DMS 273 (cell line): ENCODE results near the gene RNASE4.
A peak's percentile ranks its signal among the peaks of the same experiment; 100 is the strongest.

Experiments
- DNase-seq: peaks from one replicate; lab custom pipeline; 2025; ENCODE audit not compliant: unreplicated experiment; lab: John Stamatoyannopoulos, UW

The RNASE4 gene

DNA sequence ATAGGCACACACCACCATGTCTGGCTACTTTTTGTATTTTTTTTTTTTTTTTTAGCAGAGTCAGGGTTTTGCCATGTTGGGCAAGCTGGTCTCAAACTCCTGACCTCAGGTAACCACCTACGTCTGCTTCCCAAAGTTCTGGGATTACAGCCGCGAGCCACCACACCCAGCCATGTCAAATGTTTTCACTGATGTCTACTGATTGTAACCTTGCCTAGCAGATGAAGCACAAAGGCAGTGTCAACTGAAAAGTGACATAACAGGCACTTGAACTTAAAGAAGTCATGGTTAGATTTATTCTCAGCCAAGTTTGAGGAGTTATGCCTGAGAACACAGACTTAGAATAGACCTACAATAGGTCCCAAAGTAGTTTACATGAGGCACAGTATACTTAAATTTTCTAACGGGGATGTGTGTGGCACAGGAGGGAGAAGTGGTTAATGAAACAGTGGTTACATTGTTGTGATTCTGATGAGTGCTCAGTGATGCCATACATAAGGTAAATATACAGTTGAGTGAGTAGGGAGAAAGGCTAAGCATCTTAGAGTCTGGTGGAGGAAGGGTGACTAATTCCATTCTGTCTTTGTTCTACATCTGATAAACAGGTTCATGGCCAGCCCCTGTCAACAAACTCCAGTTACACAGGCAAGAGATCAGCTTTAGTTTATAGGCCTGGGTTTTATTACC, 12.6 kb upstream of the RNASE4 start:
- DNase-seq = no peak

DNA sequence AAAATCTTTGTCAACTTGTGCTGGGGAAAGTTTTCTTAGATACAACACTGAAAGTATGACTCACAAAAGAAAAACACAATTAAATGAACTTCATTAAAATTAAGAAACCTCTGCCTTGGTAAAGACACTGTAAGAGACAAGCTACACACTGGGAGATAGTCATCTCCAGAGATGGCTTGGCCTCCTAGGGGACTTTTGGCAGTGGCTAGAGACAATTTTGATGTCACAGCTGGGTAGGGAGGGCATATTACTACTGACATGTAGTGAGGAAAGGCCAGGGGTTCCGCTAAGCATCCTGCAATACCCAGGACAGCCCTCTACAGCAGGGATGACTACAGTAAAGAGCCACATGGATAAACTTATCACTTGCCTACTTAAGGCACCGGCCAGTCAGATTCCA, 8.7 kb upstream of the RNASE4 start:
- DNase-seq = no peak

DNA sequence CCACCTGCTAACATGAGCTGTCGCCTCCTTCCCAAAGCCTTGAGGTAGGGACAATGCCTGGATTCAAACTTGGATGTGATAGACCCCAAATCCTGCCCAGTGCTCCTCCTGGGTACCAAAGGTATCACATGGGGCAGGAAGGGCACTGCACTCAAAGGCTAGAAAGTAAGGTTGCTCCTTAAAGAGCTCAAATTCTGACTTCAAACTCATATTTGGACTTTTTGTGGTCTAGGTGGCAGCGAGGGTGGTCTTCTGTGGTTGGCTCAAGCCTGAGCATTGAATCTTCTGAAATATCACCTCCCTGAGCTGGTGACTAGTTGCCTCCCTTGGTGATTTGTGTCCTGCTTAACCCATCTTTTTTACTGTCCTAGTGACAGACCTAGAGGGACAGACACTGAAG, 8.3 kb upstream of the RNASE4 start:
- no peak for DNase-seq

GRCh38 chr14:20679907-20680306, 4.5 kb upstream of the RNASE4 start:
- peak; percentile 69 for DNase-seq

DNA sequence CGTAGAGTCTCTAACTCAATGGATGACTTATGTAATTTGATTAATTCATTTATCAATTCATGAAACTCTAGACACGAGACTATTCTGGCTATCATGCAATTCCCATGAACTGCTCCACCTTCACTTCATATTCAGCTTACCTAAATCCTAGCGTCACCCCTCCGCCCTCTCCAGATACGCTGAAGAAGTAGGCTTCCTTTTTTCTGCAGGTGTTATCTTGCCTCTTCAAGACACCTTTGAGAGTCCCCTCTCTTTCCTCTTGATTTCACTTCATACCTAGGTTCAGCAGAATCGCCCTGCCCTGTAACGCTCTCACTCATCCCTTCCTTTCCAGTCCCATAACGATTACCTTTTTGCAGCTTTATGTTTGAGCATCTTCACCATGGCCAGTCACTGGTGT, 4.0 kb upstream of the RNASE4 start:
- DNase-seq = no peak

DNA sequence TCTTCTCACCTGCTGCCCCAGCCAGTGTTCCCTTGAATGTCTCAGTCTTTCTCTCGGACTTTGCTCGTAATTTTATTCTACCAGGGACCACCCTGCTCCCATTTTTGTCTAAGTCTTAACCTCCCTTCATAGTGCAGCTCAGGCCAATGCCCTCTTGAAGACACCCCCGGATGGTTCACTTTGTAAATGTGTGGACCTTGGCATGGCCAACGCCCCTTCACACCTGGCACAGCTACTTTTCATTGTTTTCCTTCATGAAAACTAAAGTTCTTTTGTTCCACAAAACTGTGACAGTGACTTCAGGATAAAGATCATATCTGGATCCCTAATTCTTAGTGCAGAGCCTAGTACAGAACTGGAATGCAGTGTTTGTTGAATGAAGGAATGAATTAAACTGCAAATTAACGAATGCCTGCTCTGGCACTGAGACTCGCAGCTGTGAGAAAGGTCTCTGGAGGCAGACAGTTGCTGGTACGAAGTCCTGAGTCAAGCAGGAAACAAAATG, 3.5 kb upstream of the RNASE4 start:
- DNase-seq = peak; percentile 40

DNA sequence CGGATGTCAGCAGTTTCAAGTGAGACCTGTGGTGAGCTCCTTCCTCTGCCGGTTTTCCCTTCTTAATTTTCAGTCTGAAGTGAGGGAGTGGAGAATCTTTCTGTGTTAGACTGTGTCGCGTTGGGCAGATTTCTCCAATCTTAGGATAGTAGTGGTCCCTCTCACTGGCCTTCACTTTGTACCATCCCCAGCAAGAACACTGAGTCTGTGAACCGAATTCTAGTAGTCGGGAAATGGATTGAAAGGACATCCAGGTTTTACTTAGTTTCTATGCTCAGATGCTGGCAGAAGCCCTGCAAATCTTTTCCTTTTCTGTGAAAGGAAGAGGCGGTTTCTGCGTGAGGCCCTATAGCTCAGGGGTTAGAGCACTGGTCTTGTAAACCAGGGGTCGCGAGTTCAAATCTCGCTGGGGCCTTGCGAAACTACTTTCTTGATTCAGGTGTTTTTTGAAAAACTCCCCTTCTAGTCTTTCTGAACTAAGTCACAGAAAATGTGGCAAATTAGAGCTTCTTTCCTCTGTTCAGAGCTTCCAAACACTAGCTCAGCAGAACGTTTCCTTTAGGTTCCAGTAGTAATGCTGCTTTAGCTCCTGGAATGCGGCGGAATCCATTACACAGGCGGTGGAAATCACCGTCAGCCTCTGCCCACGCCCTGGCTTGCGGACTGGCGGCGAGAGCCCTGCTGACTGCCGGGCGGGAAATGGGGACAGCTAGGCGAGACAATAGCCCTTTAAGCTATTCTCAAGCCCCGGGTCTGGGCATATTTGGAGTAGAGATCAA, 2.8 kb upstream of the RNASE4 start:
- DNase-seq = peak; percentile 94

DNA sequence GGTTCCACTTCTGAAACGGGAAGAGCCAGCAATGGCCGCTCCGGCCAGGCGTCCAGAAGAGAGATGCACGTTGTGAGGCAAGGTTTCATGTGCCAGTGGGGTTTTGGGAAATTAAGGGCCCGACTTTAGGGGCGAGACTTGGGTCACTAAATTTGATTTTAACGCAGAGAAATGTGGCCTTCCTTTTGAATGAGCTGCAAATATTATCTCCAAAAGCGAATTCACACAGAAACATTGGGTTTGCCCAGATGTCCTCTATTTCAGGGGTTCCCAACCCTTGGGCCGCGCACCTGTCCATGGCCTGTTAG, 2.3 kb upstream of the RNASE4 start:
- no peak for DNase-seq

DNA sequence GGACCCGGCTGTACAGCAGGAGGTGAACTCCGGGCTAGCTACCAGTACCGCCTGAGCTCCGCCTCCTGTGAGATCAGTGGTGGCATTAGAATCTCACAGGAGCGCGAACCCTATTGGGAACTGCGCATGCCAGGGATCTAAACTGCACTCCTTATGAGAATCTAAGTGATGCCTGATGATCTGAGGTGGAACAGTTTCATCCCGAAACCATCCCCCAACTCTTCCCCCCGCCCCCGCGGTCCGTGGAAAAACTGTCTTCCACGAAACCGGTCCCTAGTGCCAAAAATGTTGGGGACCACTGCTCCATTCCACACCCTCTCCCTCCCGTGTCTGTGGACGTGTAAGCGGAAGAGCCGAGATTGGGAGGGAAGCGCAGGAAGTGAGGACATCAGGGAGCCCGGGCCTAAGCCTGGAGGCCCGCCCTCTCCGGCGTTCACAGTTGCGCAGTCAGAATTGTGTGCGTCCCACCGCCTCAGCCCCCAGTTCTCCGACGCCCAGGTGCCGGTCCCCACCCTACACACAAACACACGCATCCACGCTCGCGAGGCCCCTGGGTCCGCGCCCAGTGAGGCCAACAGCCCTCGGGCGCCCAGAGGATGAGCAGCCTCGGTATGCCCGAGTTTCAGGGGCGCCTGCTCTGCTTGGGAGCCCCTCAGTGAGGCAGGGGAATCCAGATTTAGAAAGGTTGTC, 1.8 kb upstream of the RNASE4 start:
- DNase-seq = peak; percentile 96

GRCh38 chr14:20683125-20683890, 1.1 kb upstream of the RNASE4 start:
- DNase-seq = peak; percentile 95

- peak; percentile 82 for DNase-seq
These were observed 499 bp downstream of the RNASE4 start for GRCh38 chr14:20684662-20685456.

GRCh38 chr14:20686386-20687143, 2.2 kb downstream of the RNASE4 start:
- no peak for DNase-seq

GRCh38 chr14:20687362-20688166, 3.2 kb downstream of the RNASE4 start:
- DNase-seq = no peak

- no peak for DNase-seq
These were observed 3.9 kb downstream of the RNASE4 start, which contains the start of gene ANG for GRCh38 chr14:20688167-20688839. Gene ANG, plus strand, starts transcription at chr14:20688764. Its CDS starts 4,801 bp downstream, at chr14:20693565.

GRCh38 chr14:20690848-20691640, 6.7 kb downstream of the RNASE4 start:
- DNase-seq = peak; percentile 87

DNA sequence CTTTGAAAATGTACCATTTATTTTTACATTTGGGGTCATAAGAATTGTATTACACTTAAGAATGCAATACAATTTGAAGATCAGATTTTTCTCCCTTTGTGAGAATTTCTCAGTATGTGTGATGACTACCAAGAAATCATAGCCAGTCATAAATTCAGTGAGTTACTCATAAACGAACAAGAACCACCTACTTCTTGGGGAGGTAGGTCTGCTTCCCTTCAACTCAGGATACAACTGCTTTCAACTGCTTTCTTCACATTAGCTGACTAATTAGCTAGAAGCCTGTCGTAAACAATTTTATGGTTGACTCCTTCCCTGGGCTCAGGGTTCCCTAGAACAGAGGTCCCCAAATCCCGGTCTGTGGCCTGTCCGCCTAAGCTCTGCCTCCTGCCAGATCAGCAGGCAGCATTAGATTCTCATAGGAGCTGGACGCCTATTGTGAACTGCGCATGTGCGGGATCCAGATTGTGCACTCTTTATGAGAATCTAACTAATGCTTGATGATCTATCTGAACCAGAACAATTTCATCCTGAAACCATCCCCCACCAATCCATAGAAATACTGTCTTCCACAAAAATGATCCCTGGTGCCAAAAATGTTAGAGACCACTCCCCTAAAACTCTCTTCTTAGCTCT, 7.9 kb downstream of the RNASE4 start:
- DNase-seq = no peak

DNA sequence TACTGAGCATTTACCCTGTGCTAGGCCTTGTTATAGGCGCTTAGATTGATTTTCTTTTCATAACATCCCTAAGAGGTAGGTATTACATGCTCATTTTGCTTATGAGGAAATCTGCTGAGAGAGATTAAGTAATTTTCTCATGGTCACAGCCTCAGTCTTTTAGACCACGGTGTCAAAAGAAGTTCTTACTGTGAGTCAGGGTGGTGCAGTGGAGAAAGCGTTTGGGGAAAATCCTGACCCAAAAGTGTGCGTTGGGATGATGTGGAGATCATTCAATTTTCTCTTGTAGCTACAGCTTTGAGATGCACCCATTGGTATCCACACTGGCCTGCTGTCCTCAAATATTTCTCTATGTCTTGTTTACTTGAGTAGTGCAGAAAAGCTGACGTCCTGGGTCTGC, 12.4 kb downstream of the RNASE4 start:
- DNase-seq = no peak
